H1 (cell line): Measurements from ENCODE around the gene MAGI1. TPM values are rescaled to one million over a fixed set of nuclear protein-coding genes. Genes with fewer than 3 reads are reported as not detected.

Source experiments
- CTCF ChIA-PET: fragments of 300-600 bp; sonication (Branson Sonifier 250); formaldehyde crosslinking; loops from one replicate; lab custom pipeline; 2021; ENCODE audit not compliant: partially characterized antibody; lab: Charles Lee
- POLR2A ChIA-PET: fragments of 300-600 bp; sonication (Branson Sonifier 250); formaldehyde crosslinking; loops from one replicate; lab custom pipeline; 2021; ENCODE audit warnings: inconsistent platforms; ENCODE audit not compliant: partially characterized antibody; lab: Charles Lee
- DNase-seq, 2 experiments: peaks; one replicate each; pipeline versions ENCODE4 v3.0.0 to v3.0.0-alpha.2; 2010 to 2022; ENCODE audit warnings: low spot score in 2 of 2, low read depth in 1 of 2, mixed read lengths in 1 of 2
- FAIRE-seq: peaks from 2 replicates; lab custom pipeline; 2011; peaks lifted over from hg19 to GRCh38; lab: Jason Lieb, UNC
- H2AFZ ChIP-seq: 2 replicates; pipeline ENCODE4 v1.8.1; 2012; ENCODE audit warnings: low read length, inconsistent platforms
- H2AK5ac ChIP-seq: 2 replicates; pipeline ENCODE4 v1.6.1; 2013; ENCODE audit warnings: low read depth, low read length
- H2BK120ac ChIP-seq: replicated peaks from 2 replicates; pipeline ENCODE3; 2013; ENCODE audit warnings: low read depth, low read length, inconsistent platforms
- H2BK12ac ChIP-seq: 2 replicates; pipeline ENCODE4 v1.6.1; 2013; ENCODE audit warnings: low read depth, low read length
- H2BK15ac ChIP-seq: 2 replicates; pipeline ENCODE4 v1.6.1; 2013; ENCODE audit warnings: low read length
- H2BK20ac ChIP-seq: 2 replicates; pipeline ENCODE4 v1.6.1; 2013; ENCODE audit warnings: low read length
- H2BK5ac ChIP-seq: 2 replicates; pipeline ENCODE4 v1.6.1; 2013; ENCODE audit warnings: low read depth, low read length
- H3K14ac ChIP-seq: 2 replicates; pipeline ENCODE4 v1.6.1; 2013; ENCODE audit warnings: inconsistent platforms; ENCODE audit not compliant: insufficient read length
- H3K18ac ChIP-seq: 2 replicates; pipeline ENCODE4 v1.6.1; 2013; ENCODE audit warnings: low read length; ENCODE audit errors: extremely low read depth
- H3K23ac ChIP-seq: 2 replicates; pipeline ENCODE4 v1.6.1; 2013; ENCODE audit warnings: inconsistent platforms; ENCODE audit not compliant: insufficient read length
- H3K23me2 ChIP-seq: 2 replicates; pipeline ENCODE4 v1.6.1; 2013; ENCODE audit warnings: low read depth, low read length
- H3K27ac ChIP-seq: 2 replicates; pipeline ENCODE4 v1.6.1; 2011; ENCODE audit warnings: low read depth, low read length, inconsistent platforms
- H3K27me3 ChIP-seq, 4 experiments: replicated peaks in 1 of 4; 1 replicate in 1 of 4; 2 replicates in 3 of 4; pipeline versions ENCODE4 v1.6.1 to v1.8.1; 2011 to 2013; ENCODE audit warnings: low read length in 3 of 4, mild to moderate bottlenecking in 3 of 4, inconsistent platforms in 2 of 4, mixed read lengths in 2 of 4, moderate library complexity in 1 of 4; ENCODE audit not compliant: control insufficient read depth in 3 of 4, insufficient read depth in 3 of 4; ENCODE audit errors: extremely low read depth in 1 of 4
- H3K36me3 ChIP-seq, 4 experiments: 2 replicates each; pipeline versions ENCODE4 v1.6.1 to v1.8.1; 2011 to 2013; ENCODE audit warnings: mild to moderate bottlenecking in 4 of 4, low read length in 3 of 4, moderate library complexity in 2 of 4, control low read depth in 1 of 4, inconsistent platforms in 1 of 4; ENCODE audit not compliant: insufficient read depth in 4 of 4, control insufficient read depth in 2 of 4
- H3K4ac ChIP-seq: replicated peaks from 2 replicates; pipeline ENCODE3; 2013; ENCODE audit warnings: low read length, low read depth, mixed read lengths, inconsistent platforms; ENCODE audit not compliant: insufficient read length
- H3K4me1 ChIP-seq, 4 experiments: replicated peaks in 1 of 4; 1 replicate in 1 of 4; 2 replicates in 3 of 4; pipeline versions ENCODE4 v1.6.1 to v1.8.1; 2011 to 2013; ENCODE audit warnings: low read length in 3 of 4, inconsistent platforms in 2 of 4, mixed read lengths in 1 of 4; ENCODE audit not compliant: insufficient read depth in 4 of 4, control insufficient read depth in 3 of 4
- H3K4me2 ChIP-seq, 2 experiments: 2 replicates each; pipeline versions ENCODE4 v1.6.1 to v1.8.1; 2011 to 2013; ENCODE audit warnings: low read depth in 2 of 2, low read length in 2 of 2, control low read depth in 1 of 2, inconsistent platforms in 1 of 2, mild to moderate bottlenecking in 1 of 2; ENCODE audit not compliant: insufficient read depth in 1 of 2
- H3K4me3 ChIP-seq, 4 experiments: fragments of 200-600, 300-600 bp in 1 of 4; sonication (generic), shearing (Covaris generic), sonication (Bioruptor Twin) in 1 of 4; 2 replicates each; pipeline versions ENCODE4 v1.5.1 to v1.8.1; 2011 to 2016; ENCODE audit warnings: low read length in 4 of 4, low read depth in 3 of 4, control low read depth in 2 of 4, inconsistent platforms in 2 of 4, mild to moderate bottlenecking in 2 of 4, mixed read lengths in 1 of 4, moderate library complexity in 1 of 4; ENCODE audit not compliant: insufficient read depth in 2 of 4; ENCODE audit errors: extremely low read depth in 1 of 4
- H3K56ac ChIP-seq: replicated peaks from 2 replicates; pipeline ENCODE3; 2013; ENCODE audit warnings: low read depth, mild to moderate bottlenecking, mixed read lengths, low read length, inconsistent platforms; ENCODE audit not compliant: insufficient read length
- H3K79me1 ChIP-seq: 2 replicates; pipeline ENCODE4 v1.6.1; 2013; ENCODE audit warnings: low read depth, low read length, control low read depth
- H3K79me2 ChIP-seq, 2 experiments: 2 replicates each; pipeline versions ENCODE4 v1.6.1 to v1.8.1; 2012 to 2013; ENCODE audit warnings: low read length in 2 of 2, mild to moderate bottlenecking in 2 of 2, inconsistent platforms in 1 of 2; ENCODE audit not compliant: insufficient read depth in 2 of 2, control insufficient read depth in 1 of 2
- H3K9ac ChIP-seq, 4 experiments: replicated peaks in 1 of 4; 1 replicate in 1 of 4; 2 replicates in 3 of 4; pipeline versions ENCODE4 v1.6.1 to v1.8.1; 2011 to 2013; ENCODE audit warnings: low read depth in 3 of 4, low read length in 3 of 4, control low read depth in 2 of 4, mild to moderate bottlenecking in 2 of 4, moderate library complexity in 2 of 4, inconsistent platforms in 1 of 4; ENCODE audit errors: extremely low read depth in 1 of 4
- H3K9me3 ChIP-seq, 2 experiments: 2 replicates each; pipeline versions ENCODE4 v1.6.1 to v1.8.1; 2012 to 2013; ENCODE audit warnings: mild to moderate bottlenecking in 2 of 2, moderate library complexity in 2 of 2, control low read depth in 1 of 2, inconsistent platforms in 1 of 2, low read depth in 1 of 2, low read length in 1 of 2, mixed read lengths in 1 of 2; ENCODE audit not compliant: insufficient read depth in 2 of 2
- H4K20me1 ChIP-seq, 2 experiments: replicated peaks in 1 of 2; 2 replicates each; pipeline versions ENCODE3 to v1.8.1; 2011 to 2013; ENCODE audit warnings: inconsistent platforms in 2 of 2, low read length in 2 of 2, mild to moderate bottlenecking in 1 of 2; ENCODE audit not compliant: insufficient read depth in 2 of 2, control insufficient read depth in 1 of 2
- H4K5ac ChIP-seq: 2 replicates; pipeline ENCODE4 v1.6.1; 2013; ENCODE audit warnings: low read length, low read depth, mixed read lengths, inconsistent platforms; ENCODE audit not compliant: insufficient read length
- H4K8ac ChIP-seq: 2 replicates; pipeline ENCODE4 v1.8.0; 2013; ENCODE audit warnings: mild to moderate bottlenecking, moderate library complexity, low read length, inconsistent platforms; ENCODE audit not compliant: insufficient read depth; ENCODE audit errors: extremely low read depth
- H4K91ac ChIP-seq: replicated peaks from 2 replicates; pipeline ENCODE3; 2013; ENCODE audit warnings: low read length, mixed read lengths, inconsistent platforms; ENCODE audit not compliant: insufficient read length
- ATF2 ChIP-seq: IDR thresholded peaks from 2 replicates; pipeline ENCODE4 v1.6.1; 2012; ENCODE audit warnings: low read length, inconsistent platforms
- E2F6 ChIP-seq: IDR thresholded peaks from 2 replicates; pipeline ENCODE4 v1.6.1; 2012; ENCODE audit warnings: inconsistent platforms
- TCF12 ChIP-seq: IDR thresholded peaks from 2 replicates; pipeline ENCODE4 v1.6.1; 2011; ENCODE audit warnings: low read depth, mild to moderate bottlenecking, low read length
- YY1 ChIP-seq: IDR thresholded peaks from 2 replicates; pipeline ENCODE4 v1.6.1; 2011; ENCODE audit warnings: low read depth, mild to moderate bottlenecking, low read length
- WGBS, 2 experiments: shearing (Covaris generic) in 1 of 2; methylation state at CpG; one replicate each; pipeline versions ENCODE4 v1.1.6 to v1.1.7; 2013 to 2015; ENCODE audit warnings: low lambda C conversion rate in 2 of 2, mixed read lengths in 2 of 2, inconsistent platforms in 1 of 2, low coverage in 1 of 2, missing lambda C conversion rate in 1 of 2; ENCODE audit not compliant: insufficient replicate concordance in 2 of 2, insufficient coverage in 1 of 2, insufficient read length in 1 of 2; ENCODE audit errors: extremely low coverage in 1 of 2, missing lambda C conversion rate in 1 of 2; 5-methylcytosine and 5-hydroxymethylcytosine counted together
- polyA plus RNA-seq, 7 experiments: library from polyadenylated mRNA; depleted of rRNA in 3 of 7; stranded (reverse) in 5 of 7; unstranded in 2 of 7; fragments of >200 nt in 5 of 7; fragments of 200-250 nt in 2 of 7; gene quantifications; 1 replicate in 5 of 7; 2 replicates in 1 of 7; 4 replicates in 1 of 7; pipeline versions ENCODE4 v1.2.1 to v1.2.3, GENCODE V29; 2011 to 2013; ENCODE audit warnings: missing spikeins in 2 of 7, mixed read lengths in 2 of 7
- total RNA-seq: library from RNA; stranded (reverse); fragmentation: NEBNext Ultra II Directional; extraction: Animal tissue kit (Norgen Biotek cat#: 25700); gene quantifications from 2 replicates; pipeline ENCODE4 v1.2.1, GENCODE V29; 2021

The MAGI1 gene
- total and polyA plus RNA-seq, 2 of the 8 experiments (the other 6 are each of a cell fraction or from before 2014, with no cell fraction given), result 19.8 to 78.0 TPM

- TF ChIP-seq YY1 (no peak), ATF2 (no peak), E2F6 (no peak), TCF12 (no peak)
- Histone ChIP-seq H3K9me3 (no peaks in the 10 kb centered on the region), H2AFZ (no peak overlapping the region), H3K23ac (no peak overlapping the region), H3K4me1 (peaks cover 2 to 4% (median 3%) of the 10 kb centered on the region in 4 experiments; a peak in 4 of 7 replicates), H3K9ac (no peak overlapping the region), H3K18ac (no peak overlapping the region), H3K4me2 (no peak overlapping the region), H3K79me1 (no peaks in the 10 kb centered on the region), H3K27me3 (peaks cover 0 to 1% (median 0%) of the 10 kb centered on the region in 4 experiments; a peak in 1 of 7 replicates), H3K14ac (no peak overlapping the region), H3K4me3 (no peak overlapping the region), H3K27ac (no peak overlapping the region), H2BK120ac (no peak overlapping the region), H3K4ac (no peak overlapping the region), H3K23me2 (no peaks in the 10 kb centered on the region), H3K79me2 (peaks cover 0 to 23% of the 10 kb centered on the region in 2 experiments; a peak in 2 of 4 replicates), H2BK12ac (no peak overlapping the region), H4K8ac (no peak overlapping the region), H3K36me3 (no peaks in the 10 kb centered on the region), H4K20me1 (no peaks in the 10 kb centered on the region), H4K5ac (no peak overlapping the region), H2BK20ac (no peak overlapping the region), H4K91ac (no peak overlapping the region), H2AK5ac (no peak overlapping the region), H2BK5ac (no peak overlapping the region), H3K56ac (no peak overlapping the region), H2BK15ac (no peak overlapping the region)
- WGBS, 2 experiments, result 90% methylated on average over 3 of the region's 3 CpGs; no CpG with 5 or more reads in 1 of the 2 experiments
- peak; percentile 73 for FAIRE-seq
- CTCF ChIA-PET, result no interaction called here
- no peak for DNase-seq
- POLR2A ChIA-PET, result no interaction called here
Measured at GRCh38 chr3:65604863-65605526, 433.7 kb downstream of the MAGI1 start.
